H1 (cell line): Measurements from ENCODE around the gene ENAH.

Experiments used
- CHD2 ChIP-seq: IDR thresholded peaks from 2 replicates; pipeline ENCODE4 v1.6.1; 2012; ENCODE audit warnings: low read length, improper control_type of control experiment
- CTCF ChIP-seq, 3 experiments: IDR thresholded peaks; 1 replicate in 2 of 3; 2 replicates in 1 of 3; pipeline versions ENCODE4 v1.5.1 to v1.6.1; 2011; ENCODE audit warnings: low read length in 3 of 3, mild to moderate bottlenecking in 3 of 3, inconsistent platforms in 2 of 3, low read depth in 1 of 3, moderate library complexity in 1 of 3; ENCODE audit not compliant: insufficient read depth in 1 of 3; ENCODE audit errors: control extremely low read depth in 1 of 3
- EP300 ChIP-seq, 2 experiments: IDR thresholded peaks; 1 replicate in 1 of 2; 2 replicates in 1 of 2; pipeline ENCODE4 v1.6.1; 2011 to 2012; ENCODE audit warnings: low read depth in 2 of 2, low read length in 2 of 2, mild to moderate bottlenecking in 2 of 2, borderline replicate concordance in 1 of 2, inconsistent platforms in 1 of 2, moderate library complexity in 1 of 2
- JUND ChIP-seq: IDR thresholded peaks from 2 replicates; pipeline ENCODE4 v1.6.1; 2011; ENCODE audit warnings: mild to moderate bottlenecking, improper control_type of control experiment, low read length
- RXRA ChIP-seq: IDR thresholded peaks from 2 replicates; pipeline ENCODE4 v1.6.1; 2011; ENCODE audit warnings: low read depth, mild to moderate bottlenecking, low read length, moderate library complexity; ENCODE audit not compliant: insufficient read depth
- TAF1 ChIP-seq: IDR thresholded peaks from 2 replicates; pipeline ENCODE4 v1.6.1; 2011; ENCODE audit warnings: mild to moderate bottlenecking, low read depth, low read length

GRCh38 chr1:225608014-225608796 lies 44.7 kb downstream of the ENAH start:
- TF ChIP-seq CTCF (IDR thresholded peaks at IDR 0.05; ENCODE audit: control extremely low read depth in 1 of 3, insufficient read depth in 1 of 3, low read depth in 1 of 3, low read length in 3 of 3), result no peak
- no peak for TF ChIP-seq TAF1
- TF ChIP-seq CHD2, result no peak
- no peak for TF ChIP-seq JUND
- TF ChIP-seq RXRA, result no peak
- no peak for TF ChIP-seq EP300 (IDR thresholded peaks at IDR 0.05; ENCODE audit: borderline replicate concordance in 1 of 2, low read depth in 2 of 2, low read length in 2 of 2)
